ENCODE results near the gene LEAP2.

GRCh38 chr5:132839426-132840301 lies 33.8 kb upstream of the LEAP2 start:
- no peak for TF ChIP-seq POLR2A (IDR thresholded peaks at IDR 0.05; ENCODE audit: low read length)
- no peak for TF ChIP-seq PHF8 (IDR thresholded peaks at IDR 0.05; ENCODE audit: borderline replicate concordance, low read depth)
- no peak for TF ChIP-seq MAX (IDR thresholded peaks at IDR 0.05)
- TF ChIP-seq, protein P1, sequence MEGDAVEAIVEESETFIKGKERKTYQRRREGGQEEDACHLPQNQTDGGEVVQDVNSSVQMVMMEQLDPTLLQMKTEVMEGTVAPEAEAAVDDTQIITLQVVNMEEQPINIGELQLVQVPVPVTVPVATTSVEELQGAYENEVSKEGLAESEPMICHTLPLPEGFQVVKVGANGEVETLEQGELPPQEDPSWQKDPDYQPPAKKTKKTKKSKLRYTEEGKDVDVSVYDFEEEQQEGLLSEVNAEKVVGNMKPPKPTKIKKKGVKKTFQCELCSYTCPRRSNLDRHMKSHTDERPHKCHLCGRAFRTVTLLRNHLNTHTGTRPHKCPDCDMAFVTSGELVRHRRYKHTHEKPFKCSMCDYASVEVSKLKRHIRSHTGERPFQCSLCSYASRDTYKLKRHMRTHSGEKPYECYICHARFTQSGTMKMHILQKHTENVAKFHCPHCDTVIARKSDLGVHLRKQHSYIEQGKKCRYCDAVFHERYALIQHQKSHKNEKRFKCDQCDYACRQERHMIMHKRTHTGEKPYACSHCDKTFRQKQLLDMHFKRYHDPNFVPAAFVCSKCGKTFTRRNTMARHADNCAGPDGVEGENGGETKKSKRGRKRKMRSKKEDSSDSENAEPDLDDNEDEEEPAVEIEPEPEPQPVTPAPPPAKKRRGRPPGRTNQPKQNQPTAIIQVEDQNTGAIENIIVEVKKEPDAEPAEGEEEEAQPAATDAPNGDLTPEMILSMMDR (IDR thresholded peaks at IDR 0.05), result no peak
- no peak for TF ChIP-seq NPAS2 (CRISPR knock-in tag; IDR thresholded peaks at IDR 0.05; ENCODE audit: borderline replicate concordance)
- no peak for TF ChIP-seq E2F6 (IDR thresholded peaks at IDR 0.05; ENCODE audit: borderline replicate concordance, low read depth)
- TF ChIP-seq ELK1 (IDR thresholded peaks at IDR 0.05; ENCODE audit: low read depth, low read length), result no peak
